ES-I3 (cell line): ENCODE measurements around the gene CSPG4.
A peak's percentile ranks its signal among the peaks of the same experiment; 100 is the strongest.
"Not testable (repeated sequence)": the region's sequence is repeated elsewhere in the genome, so short reads cannot be mapped to it uniquely, and the experiment has no call there.

Experiments used
- H3K36me3 ChIP-seq: 2 replicates; pipeline ENCODE4 v1.6.1; 2013; ENCODE audit warnings: mild to moderate bottlenecking, low read length, control low read depth, moderate library complexity; ENCODE audit not compliant: insufficient read depth
- H3K4me1 ChIP-seq: 2 replicates; pipeline ENCODE4 v1.6.1; 2013; ENCODE audit warnings: mild to moderate bottlenecking, control low read depth, low read length; ENCODE audit not compliant: insufficient read depth
- H3K9ac ChIP-seq: 2 replicates; pipeline ENCODE4 v1.6.1; 2013; ENCODE audit warnings: low read depth, mild to moderate bottlenecking, low read length, moderate library complexity
- H3K9me3 ChIP-seq: 2 replicates; pipeline ENCODE4 v1.6.1; 2013; ENCODE audit warnings: mild to moderate bottlenecking, low read length, moderate library complexity; ENCODE audit not compliant: control insufficient read depth, insufficient read depth

The CSPG4 gene

DNA sequence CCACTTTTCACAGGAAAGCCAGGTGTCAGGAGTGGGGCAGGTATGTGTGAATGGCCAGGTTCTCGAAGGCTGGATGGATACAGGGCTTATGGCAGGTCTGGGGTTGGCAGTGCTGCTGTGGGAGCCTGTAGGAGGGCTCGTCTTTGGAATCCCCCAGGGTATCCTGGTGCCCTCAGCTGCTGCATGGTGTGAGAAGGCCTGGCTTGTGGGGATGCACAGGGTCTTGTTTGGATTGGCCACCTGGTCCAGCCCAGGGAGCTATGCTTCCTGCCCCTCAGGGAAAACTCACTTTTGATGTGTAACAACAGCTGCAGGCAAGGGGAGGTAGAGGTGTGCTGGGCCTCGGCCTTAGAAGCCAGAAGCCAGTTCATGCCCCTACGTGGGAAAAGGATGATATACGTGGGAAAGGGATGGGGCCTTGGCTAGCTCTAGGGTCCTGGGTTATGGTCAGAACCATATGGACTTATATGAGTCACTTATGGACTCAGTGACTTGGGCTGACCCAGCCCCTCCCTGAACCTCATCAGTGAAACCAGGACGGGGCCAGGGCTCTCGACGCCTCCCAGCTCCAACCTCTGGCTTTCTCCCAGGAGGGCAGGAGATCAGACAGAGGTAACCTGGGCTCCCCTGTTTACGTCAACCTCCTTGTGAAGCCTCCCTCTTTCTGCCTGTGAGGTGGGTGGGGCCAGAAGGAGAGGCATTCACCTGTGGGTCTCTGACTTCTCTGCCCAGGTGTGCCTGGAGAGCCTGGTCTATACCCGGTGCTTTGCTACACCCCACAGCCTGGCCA is 37.8 kb upstream of the CSPG4 start:
- Histone ChIP-seq H3K9ac (no peak overlapping the region), H3K36me3 (no peaks in the 10 kb centered on the region), H3K4me1 (no peaks in the 10 kb centered on the region), H3K9me3 (no peaks in the 10 kb centered on the region)

GRCh38 chr15:75749820-75750219 is 37.2 kb upstream of the CSPG4 start:
- Histone ChIP-seq H3K9me3 (no peaks in the 10 kb centered on the region), H3K9ac (no peak overlapping the region), H3K4me1 (no peaks in the 10 kb centered on the region), H3K36me3 (no peaks in the 10 kb centered on the region)

DNA sequence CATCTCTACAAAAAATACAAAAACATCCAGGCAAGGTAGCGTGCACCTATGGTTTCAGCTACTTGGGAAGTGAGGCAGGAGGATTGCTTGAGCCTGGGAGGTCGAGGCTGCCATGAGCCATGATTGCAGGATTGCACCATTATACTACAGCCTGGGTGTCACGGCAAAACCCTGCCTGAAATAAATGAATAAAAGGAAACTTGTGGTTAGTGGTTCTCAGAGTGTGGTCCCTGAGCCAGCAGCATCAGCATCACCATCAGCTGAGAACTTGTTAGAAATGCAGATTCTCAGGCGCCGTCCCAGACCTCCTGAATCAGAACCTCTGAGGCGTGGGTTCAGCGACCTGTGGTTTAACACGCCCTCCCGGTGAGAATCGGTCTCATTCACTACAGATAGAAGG is 36.2 kb upstream of the CSPG4 start:
- H3K9me3 ChIP-seq, H3K9ac ChIP-seq, H3K4me1 ChIP-seq, H3K36me3 ChIP-seq: not testable (repeated sequence)

DNA sequence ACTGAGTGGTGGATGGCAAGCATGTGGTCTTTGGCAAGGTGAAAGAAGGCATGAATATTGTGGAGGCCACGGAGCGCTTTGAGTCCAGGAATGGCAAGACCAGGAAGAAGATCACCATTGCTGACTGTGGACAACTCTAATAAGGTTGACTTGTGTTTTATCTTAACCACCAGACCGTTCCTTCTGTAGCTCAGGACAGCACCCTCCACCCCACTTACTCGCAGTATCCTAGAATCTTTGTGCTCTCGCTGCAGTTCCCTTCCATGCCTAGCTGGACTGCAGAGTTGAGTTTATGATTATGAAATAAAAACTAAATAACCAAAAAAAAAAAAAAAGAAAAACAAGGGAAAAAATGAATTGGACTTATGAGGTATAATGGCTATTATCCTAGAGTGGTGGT is 34.5 kb upstream of the CSPG4 start:
- H3K9ac ChIP-seq, H3K36me3 ChIP-seq, H3K9me3 ChIP-seq, H3K4me1 ChIP-seq: not testable (repeated sequence)

DNA sequence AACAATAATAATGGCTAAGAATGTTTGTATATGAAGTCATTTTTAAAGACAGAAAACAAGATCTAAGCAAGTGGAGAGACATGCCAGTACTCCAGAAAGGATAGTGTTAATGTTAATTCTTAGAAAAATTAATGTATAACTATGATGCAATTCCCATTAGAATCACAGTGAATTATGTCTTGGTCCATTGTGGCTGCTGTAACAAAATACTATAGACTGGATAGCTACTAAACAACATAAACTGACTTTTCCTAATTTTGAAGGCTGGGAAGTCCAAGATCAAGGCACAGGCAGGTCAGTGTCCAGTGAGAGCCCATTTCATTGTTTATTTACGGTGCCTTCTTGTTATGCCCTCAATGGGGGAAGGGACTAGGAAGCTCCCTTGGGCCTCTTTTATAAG is 32.7 kb upstream of the CSPG4 start:
- Histone ChIP-seq H3K9ac (no peak overlapping the region), H3K36me3 (no peaks in the 10 kb centered on the region), H3K4me1 (no peaks in the 10 kb centered on the region), H3K9me3 (peaks cover 9% of the 10 kb centered on the region; the same call in 1 of the 2 replicates)

- H3K9me3 ChIP-seq = not testable (repeated sequence)
Measured at GRCh38 chr15:75742346-75742745, 29.7 kb upstream of the CSPG4 start.

GRCh38 chr15:75739791-75740190 is 27.1 kb upstream of the CSPG4 start:
- H3K9me3 ChIP-seq = peaks cover 9% of the 10 kb centered on the region; the same call in 1 of the 2 replicates
- H3K4me1 ChIP-seq = peaks cover 4% of the 10 kb centered on the region; the same call in 1 of the 2 replicates
- no peaks in the 10 kb centered on the region for H3K36me3 ChIP-seq
- H3K9ac ChIP-seq = no peak overlapping the region

More at GRCh38 chr15:75742346-75742745, 29.7 kb upstream of the CSPG4 start:
- not testable (repeated sequence) for H3K4me1 ChIP-seq, H3K36me3 ChIP-seq, H3K9ac ChIP-seq

GRCh38 chr15:75738647-75739325 is 26.1 kb upstream of the CSPG4 start:
- peaks cover 4% of the 10 kb centered on the region; the same call in 1 of the 2 replicates for H3K4me1 ChIP-seq
- peaks cover 9% of the 10 kb centered on the region; the same call in 1 of the 2 replicates for H3K9me3 ChIP-seq
- H3K9ac ChIP-seq = peak overlapping the region; percentile 78
- H3K36me3 ChIP-seq = no peaks in the 10 kb centered on the region

DNA sequence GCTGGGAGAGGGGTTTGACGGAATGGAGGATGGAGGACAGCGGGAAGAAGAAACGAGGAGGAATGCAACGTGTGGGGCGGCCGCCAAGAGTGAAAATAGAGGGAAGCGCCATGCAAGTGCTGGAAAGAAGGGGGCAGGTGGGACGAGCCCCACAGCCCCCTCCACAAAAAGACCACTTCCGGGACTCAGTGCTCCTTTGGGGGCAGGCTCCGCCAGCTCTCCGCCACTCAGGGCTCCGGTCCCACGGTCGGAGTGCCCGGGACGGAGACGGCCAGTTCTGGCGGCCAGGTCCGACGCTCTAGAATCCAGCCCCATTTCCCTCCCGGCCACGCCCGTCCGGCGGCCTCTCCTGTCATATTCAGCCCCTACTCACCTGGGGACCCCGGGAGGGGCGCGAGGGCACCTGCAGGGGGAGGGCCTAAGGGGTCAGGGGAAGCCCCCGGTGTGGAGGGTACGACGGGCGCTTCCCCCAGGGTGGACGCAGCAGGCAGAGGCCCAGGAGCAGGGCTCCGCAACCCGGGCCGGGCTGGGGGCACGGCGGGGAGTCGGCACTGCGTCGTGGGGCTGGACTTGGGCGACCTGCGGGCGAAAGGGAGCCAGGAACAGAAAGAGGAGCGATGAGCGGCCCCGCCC is 25.5 kb upstream of the CSPG4 start:
- peak overlapping the region; percentile 78; the same call in 1 of the 2 replicates for H3K9ac ChIP-seq
- H3K9me3 ChIP-seq = peaks cover 6% of the 10 kb centered on the region; the same call in 1 of the 2 replicates
- no peaks in the 10 kb centered on the region for H3K36me3 ChIP-seq
- H3K4me1 ChIP-seq = peaks cover 4% of the 10 kb centered on the region; the same call in 1 of the 2 replicates

- H3K4me1 ChIP-seq = not testable (repeated sequence)
- H3K9ac ChIP-seq = peak overlapping the region; percentile 78; the same call in 1 of the 2 replicates
Measured at GRCh38 chr15:75737116-75738013, 24.7 kb upstream of the CSPG4 start.

DNA sequence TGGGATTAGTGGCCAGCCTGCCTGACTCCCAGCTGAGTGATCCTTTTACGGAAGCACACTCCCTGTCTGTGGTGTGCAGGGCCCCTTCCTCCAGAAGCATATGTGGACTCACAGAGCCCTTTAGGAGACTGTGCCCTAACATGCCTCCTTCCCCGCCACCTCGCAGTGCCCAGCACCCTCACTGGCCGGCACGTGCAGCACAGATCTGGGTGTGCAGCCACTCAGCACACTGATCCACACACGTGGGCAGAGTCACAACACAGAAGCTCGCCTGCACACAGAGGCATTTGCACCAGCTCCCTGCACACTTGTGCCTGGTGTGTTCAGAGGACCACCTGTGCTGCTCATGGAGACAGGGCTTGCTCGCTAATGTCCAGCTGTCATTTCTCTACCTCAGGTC is 23.6 kb upstream of the CSPG4 start:
- Histone ChIP-seq H3K9ac (no peak overlapping the region), H3K4me1 (peaks cover 8% of the 10 kb centered on the region; the same call in 1 of the 2 replicates), H3K36me3 (no peaks in the 10 kb centered on the region), H3K9me3 (no peaks in the 10 kb centered on the region)

More at GRCh38 chr15:75737116-75738013, 24.7 kb upstream of the CSPG4 start:
- H3K9me3 ChIP-seq, H3K36me3 ChIP-seq: not testable (repeated sequence)

DNA sequence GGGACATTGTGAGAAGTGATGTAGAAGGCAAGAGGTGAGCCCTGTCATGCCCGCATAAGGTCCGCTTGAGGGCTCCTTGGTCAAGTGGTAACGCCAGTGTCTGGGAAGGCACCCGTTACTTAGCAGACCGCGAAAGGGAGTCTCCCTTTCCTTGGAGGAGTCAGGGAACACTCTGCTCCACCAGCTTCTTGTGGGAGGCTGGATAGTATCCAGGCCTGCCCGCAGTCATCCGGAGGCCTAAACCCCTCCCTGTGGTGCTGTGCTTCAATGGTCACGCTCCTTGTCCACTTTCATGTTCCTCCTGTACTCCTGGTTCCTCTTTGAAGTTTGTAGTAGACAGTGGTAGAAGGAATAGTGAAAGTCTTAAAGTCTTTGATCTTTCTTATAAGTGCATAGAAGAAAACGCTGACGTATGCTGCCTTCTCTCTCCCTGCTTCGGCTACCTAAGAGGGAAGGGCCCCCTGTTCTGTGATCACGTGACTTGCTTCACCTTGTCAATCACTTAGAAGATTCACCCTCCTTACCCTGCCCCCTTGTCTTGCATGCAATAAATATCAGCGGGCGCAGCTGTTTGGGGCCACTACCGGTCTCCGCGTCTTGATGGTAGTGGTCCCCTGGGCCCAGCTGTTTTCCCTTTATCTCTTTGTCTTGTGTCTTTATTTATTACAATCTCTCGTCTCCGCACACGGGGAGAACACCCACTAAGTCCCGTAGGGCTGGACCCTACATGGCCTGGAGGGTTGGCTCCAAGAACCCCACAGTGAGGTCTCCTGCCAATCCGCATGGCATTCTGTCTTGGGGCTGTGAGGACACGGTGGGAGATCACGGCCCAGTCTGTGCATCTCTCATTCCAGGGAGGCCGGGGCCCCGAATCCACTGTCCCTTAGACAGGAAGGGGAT is 22.5 kb upstream of the CSPG4 start:
- not testable (repeated sequence) for H3K9ac ChIP-seq, H3K36me3 ChIP-seq, H3K9me3 ChIP-seq, H3K4me1 ChIP-seq
